ENCODE measurements around the gene KBTBD7. TPM values are rescaled to one million over a fixed set of nuclear protein-coding genes. Genes with fewer than 3 reads are reported as not detected.

KBTBD7 gene, protein sequence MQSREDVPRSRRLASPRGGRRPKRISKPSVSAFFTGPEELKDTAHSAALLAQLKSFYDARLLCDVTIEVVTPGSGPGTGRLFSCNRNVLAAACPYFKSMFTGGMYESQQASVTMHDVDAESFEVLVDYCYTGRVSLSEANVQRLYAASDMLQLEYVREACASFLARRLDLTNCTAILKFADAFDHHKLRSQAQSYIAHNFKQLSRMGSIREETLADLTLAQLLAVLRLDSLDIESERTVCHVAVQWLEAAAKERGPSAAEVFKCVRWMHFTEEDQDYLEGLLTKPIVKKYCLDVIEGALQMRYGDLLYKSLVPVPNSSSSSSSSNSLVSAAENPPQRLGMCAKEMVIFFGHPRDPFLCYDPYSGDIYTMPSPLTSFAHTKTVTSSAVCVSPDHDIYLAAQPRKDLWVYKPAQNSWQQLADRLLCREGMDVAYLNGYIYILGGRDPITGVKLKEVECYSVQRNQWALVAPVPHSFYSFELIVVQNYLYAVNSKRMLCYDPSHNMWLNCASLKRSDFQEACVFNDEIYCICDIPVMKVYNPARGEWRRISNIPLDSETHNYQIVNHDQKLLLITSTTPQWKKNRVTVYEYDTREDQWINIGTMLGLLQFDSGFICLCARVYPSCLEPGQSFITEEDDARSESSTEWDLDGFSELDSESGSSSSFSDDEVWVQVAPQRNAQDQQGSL
- 6.3 and 6.4 TPM in 2 replicates for total RNA-seq (2022)
- Bru-seq, nascent RNA: percentile 62 among the genes with signal in this experiment
- BruChase-seq, experiment 1, labeled RNA remaining after a 6-hour chase: percentile 49 among the genes with signal in this experiment
- BruChase-seq, experiment 2, labeled RNA remaining after a 2-hour chase: percentile 88 among the genes with signal in this experiment
- long read RNA-seq, full-length matches to known transcripts: 9 of 9 reads
- long read RNA-seq, partial matches to known transcripts: 0 of 9 reads
- long read RNA-seq, other reads (novel, unspliced or antisense): 0 of 9 reads

DNA sequence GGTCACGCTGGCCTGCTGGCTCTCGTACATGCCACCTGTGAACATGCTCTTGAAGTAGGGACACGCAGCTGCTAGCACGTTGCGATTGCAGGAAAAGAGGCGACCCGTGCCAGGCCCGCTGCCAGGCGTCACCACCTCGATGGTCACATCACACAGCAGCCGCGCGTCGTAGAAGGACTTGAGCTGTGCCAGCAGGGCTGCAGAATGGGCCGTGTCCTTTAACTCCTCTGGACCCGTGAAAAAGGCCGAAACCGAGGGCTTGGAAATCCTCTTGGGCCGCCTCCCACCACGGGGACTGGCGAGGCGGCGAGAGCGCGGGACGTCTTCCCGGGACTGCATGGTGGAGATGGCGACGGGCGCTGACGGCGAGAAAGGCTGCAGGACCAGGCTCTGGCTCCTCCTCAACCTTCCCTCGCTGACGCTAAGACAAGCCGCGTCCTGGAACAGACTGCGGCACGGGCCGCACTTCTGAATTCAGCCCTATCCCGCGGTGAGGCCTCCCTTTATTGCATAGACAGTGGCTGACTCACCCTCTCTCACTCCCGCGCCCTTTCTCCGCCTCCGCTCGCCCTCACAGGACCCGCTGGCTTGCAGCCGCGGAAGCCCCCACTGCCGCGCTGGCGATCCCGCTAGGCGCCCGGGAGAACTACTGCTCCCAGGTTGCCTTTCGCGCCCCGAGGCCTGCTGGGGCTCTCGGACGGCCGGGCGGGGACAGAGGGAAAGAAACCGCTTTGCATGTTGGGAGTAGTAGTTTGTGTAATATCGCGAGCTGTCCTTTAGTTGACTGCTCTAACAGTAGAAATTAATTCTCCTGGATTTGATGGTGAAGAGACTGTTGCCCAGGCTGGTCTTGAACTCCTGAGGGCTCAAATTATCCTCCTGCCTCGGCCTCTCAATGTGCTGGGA lies at the start of gene KBTBD7:
KBTBD7 (minus strand) TSS at position 651 of the 906 bp plus-strand sequence; CDS start at position 339, 312 bp downstream.
- CTCF ChIA-PET: no interaction called here
- TF ChIP-seq, protein P1, sequence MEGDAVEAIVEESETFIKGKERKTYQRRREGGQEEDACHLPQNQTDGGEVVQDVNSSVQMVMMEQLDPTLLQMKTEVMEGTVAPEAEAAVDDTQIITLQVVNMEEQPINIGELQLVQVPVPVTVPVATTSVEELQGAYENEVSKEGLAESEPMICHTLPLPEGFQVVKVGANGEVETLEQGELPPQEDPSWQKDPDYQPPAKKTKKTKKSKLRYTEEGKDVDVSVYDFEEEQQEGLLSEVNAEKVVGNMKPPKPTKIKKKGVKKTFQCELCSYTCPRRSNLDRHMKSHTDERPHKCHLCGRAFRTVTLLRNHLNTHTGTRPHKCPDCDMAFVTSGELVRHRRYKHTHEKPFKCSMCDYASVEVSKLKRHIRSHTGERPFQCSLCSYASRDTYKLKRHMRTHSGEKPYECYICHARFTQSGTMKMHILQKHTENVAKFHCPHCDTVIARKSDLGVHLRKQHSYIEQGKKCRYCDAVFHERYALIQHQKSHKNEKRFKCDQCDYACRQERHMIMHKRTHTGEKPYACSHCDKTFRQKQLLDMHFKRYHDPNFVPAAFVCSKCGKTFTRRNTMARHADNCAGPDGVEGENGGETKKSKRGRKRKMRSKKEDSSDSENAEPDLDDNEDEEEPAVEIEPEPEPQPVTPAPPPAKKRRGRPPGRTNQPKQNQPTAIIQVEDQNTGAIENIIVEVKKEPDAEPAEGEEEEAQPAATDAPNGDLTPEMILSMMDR (IDR thresholded peaks at IDR 0.05; ENCODE audit: unreplicated experiment): no peak
- Mint-ChIP-seq H3K4me3 (ENCODE audit: low read depth, unreplicated experiment) (peak within 1 kb of the TSS; percentile 95), H3K9me3 (ENCODE audit: low read depth, unreplicated experiment) (no peaks in the 10 kb centered on the region), H3K36me3 (ENCODE audit: insufficient read depth, unreplicated experiment) (peaks cover 10% of the 10 kb centered on the region), H3K4me1 (ENCODE audit: low read depth, unreplicated experiment) (peaks cover 7% of the 10 kb centered on the region), H3K27ac (ENCODE audit: unreplicated experiment) (peak within 1 kb of the TSS; percentile 78), H3K27me3 (ENCODE audit: unreplicated experiment) (no peaks in the 10 kb centered on the region)
- intact Hi-C loops (cut with micrococcal nuclease; ENCODE audit: unreplicated experiment): loop anchor here (2.0 kb wide), 1 partner anchor 61 kb away; the partner anchor contains the start of gene KBTBD6
- no TSS peak for BruUV-seq (replicated peaks)
- DNase-seq: peak; percentile 87

DNA sequence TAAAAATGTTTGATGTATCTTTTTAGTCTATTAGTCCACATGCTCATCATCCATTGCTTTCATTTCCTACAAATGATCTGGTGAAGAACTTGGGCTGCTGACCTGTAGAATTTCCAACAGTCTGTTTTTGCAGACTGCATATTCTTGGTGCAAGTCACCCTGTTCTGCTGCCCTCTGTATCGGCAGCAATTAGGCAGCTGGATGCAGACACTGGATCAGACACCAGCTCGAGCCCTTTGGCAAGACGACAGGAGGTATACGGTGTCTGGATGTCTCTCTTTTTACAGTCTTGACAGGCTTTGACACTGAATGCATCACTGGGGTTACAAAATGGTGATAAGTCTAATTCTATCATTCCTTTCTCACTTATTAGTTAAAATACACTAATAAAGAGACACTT lies 47.3 kb upstream of the KBTBD7 start:
- intact Hi-C loops (cut with micrococcal nuclease; ENCODE audit: unreplicated experiment): no loop called here
- Mint-ChIP-seq H3K27me3 (ENCODE audit: unreplicated experiment) (no peaks in the 10 kb centered on the region), H3K9me3 (ENCODE audit: low read depth, unreplicated experiment) (no peaks in the 10 kb centered on the region), H3K36me3 (ENCODE audit: insufficient read depth, unreplicated experiment) (peaks cover 5% of the 10 kb centered on the region), H3K27ac (ENCODE audit: unreplicated experiment) (no peak overlapping the region), H3K4me3 (ENCODE audit: low read depth, unreplicated experiment) (no peak overlapping the region), H3K4me1 (ENCODE audit: low read depth, unreplicated experiment) (no peaks in the 10 kb centered on the region)
- BruUV-seq (replicated peaks): no TSS peak
- CTCF ChIA-PET: no interaction called here
- no peak for DNase-seq
- TF ChIP-seq, protein P1 (IDR thresholded peaks at IDR 0.05; ENCODE audit: unreplicated experiment): no peak

DNA sequence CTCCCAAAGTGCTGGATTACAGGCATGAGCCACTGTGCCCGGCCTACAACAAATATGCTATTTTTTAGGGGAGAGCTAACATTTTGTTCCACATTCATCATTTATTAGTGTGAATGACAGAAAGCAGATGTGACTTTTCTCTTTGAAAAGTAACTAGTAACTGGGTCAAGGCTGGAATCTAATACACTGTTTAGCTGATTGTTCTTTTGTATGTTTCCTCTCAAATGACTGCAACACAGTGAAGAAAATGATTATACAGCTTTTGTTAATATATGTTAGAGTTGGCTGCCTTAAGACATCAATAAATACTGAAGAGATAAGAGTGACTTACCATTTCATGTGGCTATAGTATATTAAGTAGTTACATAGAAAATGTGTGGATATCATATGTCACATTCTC lies 42.0 kb upstream of the KBTBD7 start:
- intact Hi-C loops (cut with micrococcal nuclease; ENCODE audit: unreplicated experiment): loop anchor here (10.0 kb wide), 1 partner anchor 78 kb away; the partner anchor contains the start of gene NAA16
- Mint-ChIP-seq H3K27ac (ENCODE audit: unreplicated experiment) (no peak overlapping the region), H3K27me3 (ENCODE audit: unreplicated experiment) (no peaks in the 10 kb centered on the region), H3K4me1 (ENCODE audit: low read depth, unreplicated experiment) (peaks cover 20% of the 10 kb centered on the region), H3K4me3 (ENCODE audit: low read depth, unreplicated experiment) (no peak overlapping the region), H3K9me3 (ENCODE audit: low read depth, unreplicated experiment) (no peaks in the 10 kb centered on the region), H3K36me3 (ENCODE audit: insufficient read depth, unreplicated experiment) (peaks cover 6% of the 10 kb centered on the region)
- BruUV-seq (replicated peaks): no TSS peak
- CTCF ChIA-PET: interaction anchor here (0.6 kb wide), 1 partner anchor 77 kb away, joined by 3 read pairs; no protein-coding TSS in a partner anchor
- no peak for DNase-seq
- TF ChIP-seq, protein P1 (IDR thresholded peaks at IDR 0.05; ENCODE audit: unreplicated experiment): no peak
